ENCODE measurements around the gene PLCZ1. TPM values are rescaled to one million over a fixed set of nuclear protein-coding genes. Genes with fewer than 3 reads are reported as not detected.

Gene PLCZ1
- total and polyA plus RNA-seq, 8 donors: not detected

DNA sequence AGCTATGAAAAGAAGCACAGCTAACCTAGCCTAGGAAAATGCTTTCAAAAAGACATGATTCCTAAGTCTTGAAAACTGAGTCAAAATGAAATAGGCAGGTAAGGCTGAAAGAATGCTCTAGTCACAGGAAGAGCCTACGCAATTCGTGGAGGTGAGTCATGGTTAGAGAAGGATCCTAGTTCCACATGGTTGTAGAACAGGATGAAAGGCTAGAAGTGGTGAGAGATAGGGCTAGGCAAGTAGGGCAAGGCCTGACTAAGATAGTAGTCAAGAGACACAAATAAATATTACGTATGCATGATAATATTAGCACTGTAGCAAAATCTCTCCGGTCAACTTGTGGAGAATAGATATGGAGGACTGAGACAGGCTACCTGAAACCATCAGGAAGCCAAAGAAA, 47.2 kb downstream of the PLCZ1 start:
- no peak for ATAC-seq
- Histone ChIP-seq H3K9me3 (no peaks in the 10 kb centered on the region), H3K36me3 (no peaks in the 10 kb centered on the region), H3K27me3 (no peaks in the 10 kb centered on the region), H3K4me1 (no peaks in the 10 kb centered on the region), H3K27ac (no peak overlapping the region), H3K4me3 (no peak overlapping the region)
- DNase-seq: no peak
- TF ChIP-seq, protein P1, sequence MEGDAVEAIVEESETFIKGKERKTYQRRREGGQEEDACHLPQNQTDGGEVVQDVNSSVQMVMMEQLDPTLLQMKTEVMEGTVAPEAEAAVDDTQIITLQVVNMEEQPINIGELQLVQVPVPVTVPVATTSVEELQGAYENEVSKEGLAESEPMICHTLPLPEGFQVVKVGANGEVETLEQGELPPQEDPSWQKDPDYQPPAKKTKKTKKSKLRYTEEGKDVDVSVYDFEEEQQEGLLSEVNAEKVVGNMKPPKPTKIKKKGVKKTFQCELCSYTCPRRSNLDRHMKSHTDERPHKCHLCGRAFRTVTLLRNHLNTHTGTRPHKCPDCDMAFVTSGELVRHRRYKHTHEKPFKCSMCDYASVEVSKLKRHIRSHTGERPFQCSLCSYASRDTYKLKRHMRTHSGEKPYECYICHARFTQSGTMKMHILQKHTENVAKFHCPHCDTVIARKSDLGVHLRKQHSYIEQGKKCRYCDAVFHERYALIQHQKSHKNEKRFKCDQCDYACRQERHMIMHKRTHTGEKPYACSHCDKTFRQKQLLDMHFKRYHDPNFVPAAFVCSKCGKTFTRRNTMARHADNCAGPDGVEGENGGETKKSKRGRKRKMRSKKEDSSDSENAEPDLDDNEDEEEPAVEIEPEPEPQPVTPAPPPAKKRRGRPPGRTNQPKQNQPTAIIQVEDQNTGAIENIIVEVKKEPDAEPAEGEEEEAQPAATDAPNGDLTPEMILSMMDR (IDR thresholded peaks at IDR 0.05): no peak
- 77 to 89% methylated on average over 4 of the region's 4 CpGs for WGBS, 2 donors
- FAIRE-seq: no peak
- intact Hi-C loops (cut with DNase I): no loop called here

DNA sequence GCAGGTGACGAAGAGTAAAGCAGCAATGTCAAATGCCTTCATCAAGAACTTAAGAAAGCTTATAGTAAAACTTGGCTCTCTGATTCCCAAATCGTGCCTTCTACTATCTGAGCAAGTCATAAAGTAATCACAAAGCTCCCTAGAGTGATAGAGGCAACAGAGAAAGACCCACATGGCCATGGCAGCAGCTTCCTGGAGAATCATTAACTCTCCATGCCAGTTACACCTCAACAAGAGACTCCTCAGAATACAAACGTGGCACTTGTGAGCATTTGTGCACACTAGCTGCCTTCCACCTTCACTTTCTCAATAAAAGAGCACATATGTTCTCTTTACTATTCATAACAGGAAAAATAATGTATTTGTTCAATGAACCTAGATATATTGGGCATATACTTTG, 48.0 kb downstream of the PLCZ1 start:
- no peaks in the 10 kb centered on the region for H3K36me3 ChIP-seq
- H3K4me1 ChIP-seq: no peaks in the 10 kb centered on the region
- ATAC-seq: no peak
- no peaks in the 10 kb centered on the region for H3K27me3 ChIP-seq
- no peak overlapping the region for H3K27ac ChIP-seq
- no peaks in the 10 kb centered on the region for H3K9me3 ChIP-seq
- WGBS, 2 donors: 30 to 41% methylated on average over 3 of the region's 3 CpGs
- intact Hi-C loops (cut with DNase I): no loop called here
- no peak for FAIRE-seq
- TF ChIP-seq, protein P1 (IDR thresholded peaks at IDR 0.05): no peak
- DNase-seq: no peak
- no peak overlapping the region for H3K4me3 ChIP-seq

DNA sequence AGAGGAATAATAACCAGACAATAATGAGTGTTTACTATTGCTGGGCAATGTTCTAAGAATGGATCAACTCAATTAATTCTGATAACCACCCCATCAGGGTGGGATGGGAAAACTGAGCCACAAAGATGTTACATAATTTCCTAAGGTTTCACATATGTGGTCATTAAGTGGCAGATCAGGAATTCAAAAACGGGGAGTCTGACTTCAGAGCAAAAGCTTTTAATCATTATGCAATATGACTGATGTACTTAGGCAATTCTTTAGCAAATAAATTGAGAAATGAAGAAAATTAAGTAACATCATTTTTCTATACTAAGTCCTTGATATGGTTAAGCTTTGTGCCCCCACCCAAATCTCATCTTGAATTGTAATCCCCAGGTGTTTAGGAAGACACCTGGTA, 53.4 kb downstream of the PLCZ1 start:
- FAIRE-seq (no peak), ATAC-seq (no peak)
- TF ChIP-seq, protein P1 (IDR thresholded peaks at IDR 0.05): no peak

DNA sequence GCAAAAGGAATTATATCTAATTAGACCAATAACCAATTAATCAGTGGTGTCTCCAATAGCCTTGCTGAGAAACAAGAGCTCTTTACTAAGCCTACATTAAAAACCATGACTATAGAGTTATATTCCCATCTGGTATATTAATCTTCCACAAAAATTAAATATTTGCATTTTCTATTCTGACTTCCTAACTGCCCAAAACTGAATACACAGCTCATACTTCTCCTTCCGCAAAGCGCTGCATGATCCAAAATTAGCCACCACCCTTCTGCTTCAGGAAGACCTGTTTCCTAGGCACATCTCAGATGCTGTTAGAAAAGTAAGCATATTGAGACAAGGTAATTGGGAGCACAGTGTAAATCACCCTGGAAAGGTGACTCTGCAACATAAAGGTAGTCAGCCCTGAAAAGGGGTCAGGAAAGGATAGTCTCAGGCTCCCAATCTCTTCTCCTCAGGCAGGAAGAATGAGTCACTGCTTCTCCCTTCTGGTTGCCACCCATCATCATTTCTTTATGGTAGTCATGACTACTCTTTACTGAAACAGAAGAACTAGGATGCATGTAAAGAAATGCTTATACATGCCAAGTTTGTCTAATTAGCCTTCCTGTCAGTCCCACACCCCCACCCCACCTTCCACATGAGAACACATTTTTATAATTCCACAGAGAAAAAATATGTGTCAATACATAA, 54.3 kb downstream of the PLCZ1 start:
- H3K27me3 ChIP-seq: no peaks in the 10 kb centered on the region
- intact Hi-C loops (cut with DNase I): no loop called here
- no peaks in the 10 kb centered on the region for H3K4me1 ChIP-seq
- ATAC-seq: no peak
- 87 to 88% methylated on average over 2 of the region's 2 CpGs for WGBS, 2 donors
- DNase-seq: no peak
- H3K9me3 ChIP-seq: no peaks in the 10 kb centered on the region
- TF ChIP-seq, protein P1 (IDR thresholded peaks at IDR 0.05): no peak
- no peak for FAIRE-seq
- H3K27ac ChIP-seq: no peak overlapping the region
- no peak overlapping the region for H3K4me3 ChIP-seq
- no peaks in the 10 kb centered on the region for H3K36me3 ChIP-seq

More for the DNA sequence above, 53.4 kb downstream of the PLCZ1 start:
- WGBS, 2 donors: 35 to 47% methylated on average over 1 of the region's 1 CpG
- no peak for DNase-seq
- no peaks in the 10 kb centered on the region for H3K9me3 ChIP-seq
- H3K27ac ChIP-seq: no peak overlapping the region
- no peaks in the 10 kb centered on the region for H3K27me3 ChIP-seq
- H3K4me3 ChIP-seq: no peak overlapping the region
- H3K4me1 ChIP-seq: no peaks in the 10 kb centered on the region
- no peaks in the 10 kb centered on the region for H3K36me3 ChIP-seq
- intact Hi-C loops (cut with DNase I): no loop called here

DNA sequence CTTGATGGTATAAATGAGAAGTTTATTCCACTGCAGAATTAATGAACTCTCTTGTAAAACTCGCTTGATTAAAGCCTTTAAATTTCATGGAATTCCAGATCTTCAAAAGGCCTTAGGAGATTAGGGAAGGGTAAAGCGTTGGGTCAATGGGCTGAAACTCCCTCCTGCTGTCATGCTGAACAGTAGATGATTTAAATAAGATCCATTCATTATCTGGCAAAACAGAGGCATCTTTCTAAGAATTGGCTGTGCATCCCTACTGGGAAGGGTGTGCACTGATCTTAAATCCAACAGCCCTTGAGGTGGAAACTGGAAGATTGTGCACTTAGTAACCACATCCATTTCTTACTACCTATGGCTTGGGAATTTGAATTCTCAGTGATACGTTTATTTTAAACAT, 56.0 kb downstream of the PLCZ1 start:
- FAIRE-seq (no peak), DNase-seq (no peak), ATAC-seq (no peak)
- 48 to 51% methylated on average over 3 of the region's 3 CpGs for WGBS, 2 donors
- TF ChIP-seq, protein P1 (IDR thresholded peaks at IDR 0.05): no peak
- no peaks in the 10 kb centered on the region for H3K9me3 ChIP-seq
- H3K4me1 ChIP-seq: no peaks in the 10 kb centered on the region
- no peak overlapping the region for H3K27ac ChIP-seq
- no peaks in the 10 kb centered on the region for H3K36me3 ChIP-seq
- intact Hi-C loops (cut with DNase I): no loop called here
- H3K4me3 ChIP-seq: no peak overlapping the region
- no peaks in the 10 kb centered on the region for H3K27me3 ChIP-seq

Measured in pancreas (tissue), 10 donors.